Measurements from ENCODE around the gene EEF1AKMT1. TPM values are rescaled to one million over a fixed set of nuclear protein-coding genes. Genes with fewer than 3 reads are reported as not detected.

Gene EEF1AKMT1, protein sequence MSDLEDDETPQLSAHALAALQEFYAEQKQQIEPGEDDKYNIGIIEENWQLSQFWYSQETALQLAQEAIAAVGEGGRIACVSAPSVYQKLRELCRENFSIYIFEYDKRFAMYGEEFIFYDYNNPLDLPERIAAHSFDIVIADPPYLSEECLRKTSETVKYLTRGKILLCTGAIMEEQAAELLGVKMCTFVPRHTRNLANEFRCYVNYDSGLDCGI
- 13.9 and 16.4 TPM in 2 replicates for total RNA-seq

GRCh38 chr13:20773194-20774080 is at the start of gene EEF1AKMT1:
TSS of gene EEF1AKMT1 (minus strand) at chr13:20773961. CDS start at chr13:20757598, 16,363 bp downstream.

GRCh38 chr13:20702915-20703779 is 70.6 kb downstream of the EEF1AKMT1 start, which contains the start of gene IL17D:
TSS of gene IL17D (plus strand) at chr13:20703699. CDS start at chr13:20704002, 303 bp downstream.

Other genes with a start within 250 kb of the EEF1AKMT1 start
- 18.7 and 19.8 TPM in 2 replicates for gene CRYL1, start 248.1 kb downstream of the EEF1AKMT1 start, total RNA-seq
- 19.5 and 24.5 TPM in 2 replicates for gene IFT88, start 206.8 kb downstream of the EEF1AKMT1 start, total RNA-seq
- 4.1 and 6.4 TPM in 2 replicates for gene IL17D, start 70.3 kb downstream of the EEF1AKMT1 start, total RNA-seq
- 23.1 and 25.7 TPM in 2 replicates for gene XPO4, start 128.8 kb upstream of the EEF1AKMT1 start, total RNA-seq

Measured in articular chondrocyte of knee joint (primary cell).